ENCODE measurements around the gene NAV1. TPM values are rescaled to one million over a fixed set of nuclear protein-coding genes. Genes with fewer than 3 reads are reported as not detected.

The NAV1 gene
- total and polyA plus RNA-seq, 2 experiments from 2014 or later: 22.7 to 37.4 TPM

- Histone ChIP-seq H3K4me2 (no peak overlapping the region), H3K27ac (ENCODE audit: low read depth) (no peak overlapping the region), H3K4me3 (no peak overlapping the region), H3K36me3 (ENCODE audit: insufficient read depth) (no peaks in the 10 kb centered on the region), H3K4me1 (ENCODE audit: insufficient read depth) (no peaks in the 10 kb centered on the region; the same call in 1 of the 2 replicates), H2AFZ (no peak overlapping the region), H3K79me2 (replicated peaks; ENCODE audit: insufficient read depth) (no peaks in the 10 kb centered on the region), H4K20me1 (replicated peaks; ENCODE audit: insufficient read depth) (no peaks in the 10 kb centered on the region), H3K27me3 (ENCODE audit: insufficient read depth) (no peaks in the 10 kb centered on the region), H3K9me2 (ENCODE audit: insufficient read depth) (no peaks in the 10 kb centered on the region), H3F3A (replicated peaks; ENCODE audit: low read depth) (no peaks in the 10 kb centered on the region)
- TF ChIP-seq POLR2AphosphoS5 (IDR thresholded peaks at IDR 0.05; ENCODE audit: low read depth) (no peak), CTCF (conservative IDR thresholded peaks at IDR 0.05; ENCODE audit: low read depth in 2 of 2) (no peak), EZH2 (IDR thresholded peaks at IDR 0.05; ENCODE audit: low read depth, unreplicated experiment) (no peak), CREB1 (CRISPR knock-in tag; IDR thresholded peaks at IDR 0.05; ENCODE audit: low read depth) (no peak), STAT1 (IDR thresholded peaks at IDR 0.05; ENCODE audit: unreplicated experiment) (no peak), JUNB (IDR thresholded peaks at IDR 0.05; ENCODE audit: unreplicated experiment) (no peak), REST (IDR thresholded peaks at IDR 0.05; ENCODE audit: unreplicated experiment) (no peak), ZNF331 (CRISPR knock-in tag; IDR thresholded peaks at IDR 0.05; ENCODE audit: low read depth) (no peak), NANOG (IDR thresholded peaks at IDR 0.05; ENCODE audit: borderline replicate concordance) (no peak), ZNF462 (CRISPR knock-in tag; IDR thresholded peaks at IDR 0.05) (no peak)
- TF ChIP-seq, protein P1, sequence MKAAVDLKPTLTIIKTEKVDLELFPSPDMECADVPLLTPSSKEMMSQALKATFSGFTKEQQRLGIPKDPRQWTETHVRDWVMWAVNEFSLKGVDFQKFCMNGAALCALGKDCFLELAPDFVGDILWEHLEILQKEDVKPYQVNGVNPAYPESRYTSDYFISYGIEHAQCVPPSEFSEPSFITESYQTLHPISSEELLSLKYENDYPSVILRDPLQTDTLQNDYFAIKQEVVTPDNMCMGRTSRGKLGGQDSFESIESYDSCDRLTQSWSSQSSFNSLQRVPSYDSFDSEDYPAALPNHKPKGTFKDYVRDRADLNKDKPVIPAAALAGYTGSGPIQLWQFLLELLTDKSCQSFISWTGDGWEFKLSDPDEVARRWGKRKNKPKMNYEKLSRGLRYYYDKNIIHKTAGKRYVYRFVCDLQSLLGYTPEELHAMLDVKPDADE (IDR thresholded peaks at IDR 0.05): no peak
- Mint-ChIP-seq H3K27ac (no peak overlapping the region), H3K27me3 (ENCODE audit: insufficient read depth, low read depth, poor library complexity) (peaks cover 18% of the 10 kb centered on the region), H3K9me3 (no peaks in the 10 kb centered on the region), H3K4me3 (no peak overlapping the region), H3K4me1 (peaks cover 19% of the 10 kb centered on the region), H3K36me3 (ENCODE audit: low read depth) (no peaks in the 10 kb centered on the region)
- ATAC-seq (no peak), DNase-seq (ENCODE audit: low spot score) (no peak)
These were observed 25.0 kb downstream of the NAV1 start for GRCh38 chr1:201563941-201564340.
